Liver (tissue), 9 donors: ENCODE results near the gene BOC. TPM values are rescaled to one million over a fixed set of nuclear protein-coding genes. Genes with fewer than 3 reads are reported as not detected.

ENCODE experiments used
- DNase-seq: peaks from one replicate; pipeline ENCODE4 v3.0.0-alpha.2; 2017; ENCODE audit warnings: low spot score
- H3K27ac ChIP-seq, 2 donors: one replicate each; pipeline ENCODE4 v1.7.0; 2013; ENCODE audit warnings: inconsistent platforms in 2 of 2, low read length in 2 of 2, control low read depth in 1 of 2, low read depth in 1 of 2, mild to moderate bottlenecking in 1 of 2
- H3K27me3 ChIP-seq, 4 donors: one replicate each; pipeline versions ENCODE4 v1.6.1 to v1.7.0; 2013; ENCODE audit warnings: low read length in 3 of 4, inconsistent platforms in 1 of 4, mild to moderate bottlenecking in 1 of 4, moderate library complexity in 1 of 4; ENCODE audit not compliant: control insufficient read depth in 4 of 4, insufficient read depth in 4 of 4
- H3K36me3 ChIP-seq, 4 donors: one replicate each; pipeline versions ENCODE4 v1.6.1 to v1.7.0; 2013; ENCODE audit warnings: low read length in 3 of 4, mild to moderate bottlenecking in 3 of 4, low read depth in 1 of 4, moderate library complexity in 1 of 4; ENCODE audit not compliant: control insufficient read depth in 4 of 4, insufficient read depth in 3 of 4
- H3K4me1 ChIP-seq, 4 donors: one replicate each; pipeline versions ENCODE4 v1.6.1 to v1.7.0; 2013; ENCODE audit warnings: low read length in 3 of 4, mild to moderate bottlenecking in 3 of 4, moderate library complexity in 1 of 4; ENCODE audit not compliant: control insufficient read depth in 4 of 4, insufficient read depth in 4 of 4
- H3K4me3 ChIP-seq, 3 donors: one replicate each; pipeline versions ENCODE4 v1.6.1 to v1.7.0; 2013; ENCODE audit warnings: low read length in 3 of 3, control low read depth in 1 of 3, low read depth in 1 of 3, mild to moderate bottlenecking in 1 of 3
- H3K9ac ChIP-seq, 2 donors: one replicate each; pipeline ENCODE4 v1.7.0; 2013; ENCODE audit warnings: low read length in 2 of 2, mild to moderate bottlenecking in 2 of 2, moderate library complexity in 2 of 2, control low read depth in 1 of 2, low read depth in 1 of 2
- H3K9me3 ChIP-seq, 4 donors: one replicate each; pipeline versions ENCODE4 v1.6.1 to v1.7.0; 2013; ENCODE audit warnings: low read length in 3 of 4; ENCODE audit not compliant: control insufficient read depth in 4 of 4
- ATF3 ChIP-seq: IDR thresholded peaks from 2 replicates; pipeline ENCODE4 v1.6.1; 2016; ENCODE audit warnings: antibody characterized with exemption
- EGR1 ChIP-seq, 2 donors: IDR thresholded peaks; 2 replicates each; pipeline ENCODE4 v1.6.1; 2016 to 2018; ENCODE audit warnings: antibody characterized with exemption in 2 of 2, low read depth in 2 of 2
- FOXA2 ChIP-seq: IDR thresholded peaks from 2 replicates; pipeline ENCODE4 v1.6.1; 2016; ENCODE audit warnings: antibody characterized with exemption
- HNF4A ChIP-seq, 2 donors: conservative IDR thresholded peaks; 2 replicates each; pipeline ENCODE4 v1.6.1; 2016; ENCODE audit warnings: antibody characterized with exemption in 2 of 2, mild to moderate bottlenecking in 2 of 2
- HNF4G ChIP-seq: IDR thresholded peaks from 2 replicates; pipeline ENCODE4 v1.6.1; 2016; ENCODE audit warnings: antibody characterized with exemption
- JUND ChIP-seq, 2 donors: IDR thresholded peaks; 2 replicates each; pipeline ENCODE4 v1.6.1; 2016; ENCODE audit warnings: antibody characterized with exemption in 2 of 2
- MAX ChIP-seq: IDR thresholded peaks from 2 replicates; pipeline ENCODE4 v1.6.1; 2016; ENCODE audit warnings: antibody characterized with exemption
- NR2F2 ChIP-seq: IDR thresholded peaks from 2 replicates; pipeline ENCODE4 v1.6.1; 2016; ENCODE audit warnings: antibody characterized with exemption
- REST ChIP-seq: IDR thresholded peaks from 2 replicates; pipeline ENCODE4 v1.6.1; 2016; ENCODE audit warnings: antibody characterized with exemption, mild to moderate bottlenecking
- RXRA ChIP-seq, 2 donors: IDR thresholded peaks; 2 replicates each; pipeline ENCODE4 v1.6.1; 2017 to 2018; ENCODE audit warnings: antibody characterized with exemption in 2 of 2, mild to moderate bottlenecking in 1 of 2
- TAF1 ChIP-seq: conservative IDR thresholded peaks from 2 replicates; pipeline ENCODE4 v1.6.1; 2016; ENCODE audit warnings: antibody characterized with exemption, mild to moderate bottlenecking
- YY1 ChIP-seq: IDR thresholded peaks from 2 replicates; pipeline ENCODE4 v1.6.1; 2016; ENCODE audit warnings: antibody characterized with exemption, mild to moderate bottlenecking
- WGBS: extraction: QIAGEN DNeasy Blood & Tissue Kit; methylation state at CpG from one replicate; pipeline ENCODE4 v1.1.7; 2013; 5-methylcytosine and 5-hydroxymethylcytosine counted together
- polyA plus RNA-seq, 2 donors: library from polyadenylated mRNA; stranded (reverse) in 1 of 2; unstranded in 1 of 2; fragments of 200-250 nt in 1 of 2; fragments of >200 nt in 1 of 2; fragmentation: Nextera tagmentation in 1 of 2; extraction: Ambion mirVana in 1 of 2; gene quantifications; one replicate each; pipeline versions ENCODE4 v1.2.1 to v1.2.3, GENCODE V29; 2013 to 2015
- total RNA-seq, 2 donors: library from RNA; depleted of rRNA; stranded (reverse); fragments of >200 nt; gene quantifications; one replicate each; pipeline ENCODE4 v1.2.3, GENCODE V29; 2014
- donor health status: healthy.
- donor health status: healthy.
- donor health status: healthy.
- donor health status: healthy.
- donor health status: healthy.

BOC gene
- total and polyA plus RNA-seq, 4 donors, result 0.31 to 1.5 (median 0.65) TPM; not detected in 1

GRCh38 chr3:113233497-113233896, 22.1 kb downstream of the BOC start:
- TF ChIP-seq ATF3 (no peak), NR2F2 (no peak), HNF4A (conservative IDR thresholded peaks at IDR 0.05) (no peak), JUND (IDR thresholded peaks at IDR 0.05) (no peak), YY1 (no peak), TAF1 (no peak), HNF4G (no peak), FOXA2 (no peak), EGR1 (IDR thresholded peaks at IDR 0.05; ENCODE audit: low read depth in 2 of 2) (no peak), MAX (no peak)

GRCh38 chr3:113234028-113234427, 22.7 kb downstream of the BOC start:
- no peak overlapping the region for H3K9ac ChIP-seq
- whole genome bisulfite sequencing, result 95% methylated on average over 3 of the region's 3 CpGs
- H3K4me1 ChIP-seq, result peaks cover 0 to 3% (median 0%) of the 10 kb centered on the region in 4 donors

More at GRCh38 chr3:113233497-113233896, 22.1 kb downstream of the BOC start:
- no peaks in the 10 kb centered on the region for H3K36me3 ChIP-seq
- no peak overlapping the region for H3K4me3 ChIP-seq
- no peaks in the 10 kb centered on the region for H3K9me3 ChIP-seq
- DNase-seq, result no peak
- H3K27ac ChIP-seq, result no peak overlapping the region
- H3K4me1 ChIP-seq, result peaks cover 0 to 3% (median 0%) of the 10 kb centered on the region in 4 donors
- WGBS, result 93% methylated on average over 9 of the region's 9 CpGs
- H3K27me3 ChIP-seq, result no peaks in the 10 kb centered on the region
- H3K9ac ChIP-seq, result no peak overlapping the region

More at GRCh38 chr3:113234028-113234427, 22.7 kb downstream of the BOC start:
- Histone ChIP-seq H3K9me3 (no peaks in the 10 kb centered on the region), H3K27ac (no peak overlapping the region), H3K4me3 (no peak overlapping the region), H3K27me3 (no peaks in the 10 kb centered on the region), H3K36me3 (no peaks in the 10 kb centered on the region)
- TF ChIP-seq REST (no peak), RXRA (IDR thresholded peaks at IDR 0.05) (no peak), ATF3 (no peak)
- no peak for DNase-seq
